KMS-11 (cell line): ENCODE data around the gene MAGI2.

Experiments used
- H2AFZ ChIP-seq: fragments of 200-600 bp; sonication (generic); 2 replicates; pipeline ENCODE4 v1.6.1; 2016; ENCODE audit warnings: antibody characterized with exemption, mixed run types, low read depth
- H3K27ac ChIP-seq: fragments of 200-600 bp; sonication (generic); 2 replicates; pipeline ENCODE4 v1.6.1; 2016; ENCODE audit warnings: mild to moderate bottlenecking, mixed run types
- H3K27me3 ChIP-seq: fragments of 200-600 bp; sonication (generic); 2 replicates; pipeline ENCODE4 v1.6.1; 2017; ENCODE audit warnings: mild to moderate bottlenecking, low read depth, mixed run types, moderate library complexity; ENCODE audit not compliant: insufficient read depth
- H3K36me3 ChIP-seq: fragments of 200-600 bp; sonication (generic); 2 replicates; pipeline ENCODE4 v1.6.1; 2017; ENCODE audit warnings: mild to moderate bottlenecking, mixed run types; ENCODE audit not compliant: insufficient read depth
- H3K4me1 ChIP-seq: fragments of 200-600 bp; sonication (generic); 2 replicates; pipeline ENCODE4 v1.6.1; 2016; ENCODE audit warnings: mild to moderate bottlenecking, low read depth, mixed run types; ENCODE audit not compliant: poor library complexity, severe bottlenecking
- H3K4me2 ChIP-seq: fragments of 200-600 bp; sonication (generic); 2 replicates; pipeline ENCODE4 v1.7.0; 2016; ENCODE audit warnings: mild to moderate bottlenecking, mixed run types
- H3K4me3 ChIP-seq: fragments of 200-600 bp; sonication (generic); IDR thresholded peaks from 2 replicates; pipeline ENCODE4 v1.6.1; 2017; ENCODE audit warnings: low read depth, low read length, mixed read lengths; ENCODE audit not compliant: insufficient read depth
- H3K79me2 ChIP-seq: fragments of 200-600 bp; sonication (generic); 2 replicates; pipeline ENCODE4 v1.6.1; 2016; ENCODE audit warnings: low read depth, mixed run types; ENCODE audit not compliant: insufficient read depth
- H3K9ac ChIP-seq: fragments of 200-600 bp; sonication (generic); 2 replicates; pipeline ENCODE4 v1.6.1; 2016; ENCODE audit warnings: mild to moderate bottlenecking, mixed run types
- H4K20me1 ChIP-seq: fragments of 200-600 bp; sonication (generic); 2 replicates; pipeline ENCODE4 v1.6.1; 2016; ENCODE audit warnings: mild to moderate bottlenecking, mixed run types; ENCODE audit not compliant: insufficient read depth
- CTCF ChIP-seq: fragments of 200-600 bp; sonication (generic); conservative IDR thresholded peaks from 2 replicates; pipeline ENCODE4 v1.6.1; 2017; ENCODE audit warnings: low read depth, mild to moderate bottlenecking, antibody characterized with exemption, low read length, moderate library complexity, mixed read lengths

The MAGI2 gene

GRCh38 chr7:78568690-78569089, 884.8 kb downstream of the MAGI2 start:
- H3K4me3 ChIP-seq, result no peak overlapping the region
- H3K27ac ChIP-seq, result no peak overlapping the region
- H3K4me1 ChIP-seq, result no peaks in the 10 kb centered on the region
- H3K79me2 ChIP-seq, result no peaks in the 10 kb centered on the region
- H3K27me3 ChIP-seq, result no peaks in the 10 kb centered on the region
- no peak overlapping the region for H3K9ac ChIP-seq
- no peak overlapping the region for H2AFZ ChIP-seq
- TF ChIP-seq CTCF, result no peak
- no peaks in the 10 kb centered on the region for H3K36me3 ChIP-seq
- no peak overlapping the region for H3K4me2 ChIP-seq
- H4K20me1 ChIP-seq, result no peaks in the 10 kb centered on the region

GRCh38 chr7:78567836-78568235, 885.6 kb downstream of the MAGI2 start:
- Histone ChIP-seq H3K79me2 (no peaks in the 10 kb centered on the region), H3K27ac (no peak overlapping the region), H3K36me3 (no peaks in the 10 kb centered on the region), H3K27me3 (no peaks in the 10 kb centered on the region), H3K9ac (no peak overlapping the region), H3K4me1 (no peaks in the 10 kb centered on the region), H3K4me3 (no peak overlapping the region), H3K4me2 (no peak overlapping the region), H4K20me1 (no peaks in the 10 kb centered on the region), H2AFZ (no peak overlapping the region)
- TF ChIP-seq CTCF, result no peak

GRCh38 chr7:78565784-78566183, 887.7 kb downstream of the MAGI2 start:
- no peak overlapping the region for H3K27ac ChIP-seq
- no peak overlapping the region for H3K4me3 ChIP-seq
- H3K4me2 ChIP-seq, result no peak overlapping the region
- H3K79me2 ChIP-seq, result no peaks in the 10 kb centered on the region
- no peak for TF ChIP-seq CTCF
- no peaks in the 10 kb centered on the region for H4K20me1 ChIP-seq
- no peaks in the 10 kb centered on the region for H3K27me3 ChIP-seq
- H3K9ac ChIP-seq, result no peak overlapping the region
- no peak overlapping the region for H2AFZ ChIP-seq
- H3K36me3 ChIP-seq, result no peaks in the 10 kb centered on the region
- H3K4me1 ChIP-seq, result peaks cover 5% of the 10 kb centered on the region

DNA sequence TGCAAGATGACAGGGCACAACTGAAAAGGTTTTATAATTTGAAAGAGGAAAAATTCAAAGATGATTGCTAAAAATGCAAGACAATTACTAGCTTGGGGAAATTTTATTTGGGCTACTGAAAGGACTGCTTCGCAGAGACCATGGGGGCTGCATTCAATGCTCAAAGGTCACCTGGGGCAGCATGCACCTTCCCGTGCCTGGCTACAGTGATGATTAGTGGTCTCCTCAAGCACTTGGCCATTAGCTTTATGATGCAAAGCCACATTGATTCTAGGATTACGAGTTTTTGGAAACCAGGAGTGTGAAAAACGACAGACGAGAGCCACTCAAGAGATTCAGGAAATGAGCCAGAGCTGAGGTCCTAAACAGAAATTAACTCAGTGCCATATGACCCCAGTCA, 890.3 kb downstream of the MAGI2 start:
- Histone ChIP-seq H4K20me1 (no peaks in the 10 kb centered on the region), H3K4me1 (peaks cover 5% of the 10 kb centered on the region), H3K4me2 (no peak overlapping the region), H2AFZ (no peak overlapping the region), H3K27me3 (no peaks in the 10 kb centered on the region), H3K27ac (no peak overlapping the region), H3K9ac (no peak overlapping the region), H3K4me3 (no peak overlapping the region), H3K79me2 (no peaks in the 10 kb centered on the region), H3K36me3 (no peaks in the 10 kb centered on the region)
- no peak for TF ChIP-seq CTCF

DNA sequence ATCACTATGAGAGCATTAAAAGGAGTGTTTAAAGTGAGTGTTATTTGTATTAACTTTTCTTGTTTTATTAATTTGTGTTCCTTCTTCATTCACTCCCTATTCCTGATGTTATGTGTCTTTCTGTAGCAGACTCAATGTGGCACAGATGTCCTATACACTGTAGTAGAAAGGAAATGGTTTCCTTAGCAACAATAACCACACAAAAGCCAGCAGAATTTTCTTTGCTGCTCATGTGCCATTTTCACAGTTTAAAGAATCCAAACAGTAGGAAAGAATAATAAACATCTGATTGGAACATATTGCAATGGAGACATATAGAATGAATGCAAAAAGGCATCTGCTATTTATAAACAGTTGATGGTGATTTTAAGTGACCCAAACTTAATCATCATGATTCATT, 891.3 kb downstream of the MAGI2 start:
- no peaks in the 10 kb centered on the region for H3K36me3 ChIP-seq
- H3K4me3 ChIP-seq, result no peak overlapping the region
- no peak overlapping the region for H3K9ac ChIP-seq
- H3K4me1 ChIP-seq, result peaks cover 5% of the 10 kb centered on the region
- no peak overlapping the region for H3K27ac ChIP-seq
- no peak overlapping the region for H3K4me2 ChIP-seq
- H3K27me3 ChIP-seq, result no peaks in the 10 kb centered on the region
- H2AFZ ChIP-seq, result no peak overlapping the region
- H4K20me1 ChIP-seq, result no peaks in the 10 kb centered on the region
- no peak for TF ChIP-seq CTCF
- no peaks in the 10 kb centered on the region for H3K79me2 ChIP-seq
